ENCODE measurements around the gene CDHR2.

DNA sequence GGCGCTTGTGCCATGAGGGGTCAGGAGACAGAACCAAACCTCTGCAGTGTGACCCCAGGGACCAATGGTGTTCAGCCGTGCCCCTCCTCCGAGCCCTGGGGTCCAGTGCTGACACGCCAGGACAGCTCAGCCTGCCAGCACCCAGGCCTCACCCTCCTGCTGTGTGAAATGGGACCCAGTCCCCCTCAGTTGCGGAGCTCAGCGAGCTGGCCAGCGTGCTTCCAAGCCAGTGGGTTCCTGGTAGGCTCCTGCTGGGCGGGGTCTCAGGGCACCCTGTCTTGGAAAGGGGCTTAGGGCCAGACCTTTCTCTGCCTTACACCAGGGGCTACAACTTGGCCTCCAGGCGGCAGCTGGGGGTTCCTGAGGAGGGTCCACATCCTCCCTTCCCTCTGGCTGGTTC is 16.3 kb upstream of the CDHR2 start:
- TF ChIP-seq POLR2AphosphoS5 (IDR thresholded peaks at IDR 0.05), result no peak
- no peak for TF ChIP-seq EP300 (IDR thresholded peaks at IDR 0.05)
- TF ChIP-seq CTCF (IDR thresholded peaks at IDR 0.05), result no peak

All from stomach (tissue), 4 donors.